Measurements from ENCODE around the gene STK32C. TPM values are rescaled to one million over a fixed set of nuclear protein-coding genes. Genes with fewer than 3 reads are reported as not detected.

STK32C gene
- total and polyA plus RNA-seq, 2 donors from 2014 or later, result 11.6 to 14.4 TPM

DNA sequence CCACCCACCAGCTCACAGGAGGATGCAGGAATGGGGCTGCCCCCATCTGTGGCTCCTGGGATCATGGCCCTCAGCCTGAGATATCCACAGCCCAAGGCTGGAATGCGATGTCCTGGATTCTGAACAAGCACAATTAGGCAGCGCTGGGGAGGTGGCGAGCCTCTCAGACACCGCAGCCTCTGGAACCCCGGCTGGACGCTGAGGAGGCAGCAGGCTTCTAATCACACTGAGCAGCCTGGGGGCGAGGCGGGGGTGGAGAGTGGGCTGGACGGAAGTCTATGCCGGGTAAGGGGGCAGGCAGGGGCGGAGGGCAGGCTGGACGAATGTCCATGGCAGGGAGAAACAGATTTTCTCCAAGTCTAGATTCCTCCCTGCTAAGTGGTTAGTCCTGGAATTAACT is 64.6 kb downstream of the STK32C start:
- intact Hi-C loops (cut with DNase I), result no loop called here
- Histone ChIP-seq H3K36me3 (ENCODE audit: control insufficient read depth in 2 of 3, insufficient read depth in 3 of 3, low read length in 3 of 3) (no peaks in the 10 kb centered on the region), H3K9me3 (ENCODE audit: control insufficient read depth in 2 of 3, insufficient read depth in 1 of 3, low read length in 3 of 3) (no peaks in the 10 kb centered on the region), H3K4me1 (ENCODE audit: control insufficient read depth in 2 of 3, insufficient read depth in 2 of 3, low read depth in 1 of 3, low read length in 3 of 3) (no peaks in the 10 kb centered on the region), H3K27ac (ENCODE audit: low read depth in 2 of 2, low read length in 2 of 2) (no peak overlapping the region), H3K27me3 (ENCODE audit: control insufficient read depth, insufficient read depth, low read length) (no peaks in the 10 kb centered on the region), H3K9ac (ENCODE audit: low read length in 3 of 3) (no peak overlapping the region), H3K4me3 (ENCODE audit: low read length in 3 of 3) (no peak overlapping the region)
- DNase-seq, result no peak
- no peak for FAIRE-seq
- no peak for TF ChIP-seq CTCF (IDR thresholded peaks at IDR 0.05; ENCODE audit: borderline replicate concordance, extremely low read depth, insufficient read depth)

DNA sequence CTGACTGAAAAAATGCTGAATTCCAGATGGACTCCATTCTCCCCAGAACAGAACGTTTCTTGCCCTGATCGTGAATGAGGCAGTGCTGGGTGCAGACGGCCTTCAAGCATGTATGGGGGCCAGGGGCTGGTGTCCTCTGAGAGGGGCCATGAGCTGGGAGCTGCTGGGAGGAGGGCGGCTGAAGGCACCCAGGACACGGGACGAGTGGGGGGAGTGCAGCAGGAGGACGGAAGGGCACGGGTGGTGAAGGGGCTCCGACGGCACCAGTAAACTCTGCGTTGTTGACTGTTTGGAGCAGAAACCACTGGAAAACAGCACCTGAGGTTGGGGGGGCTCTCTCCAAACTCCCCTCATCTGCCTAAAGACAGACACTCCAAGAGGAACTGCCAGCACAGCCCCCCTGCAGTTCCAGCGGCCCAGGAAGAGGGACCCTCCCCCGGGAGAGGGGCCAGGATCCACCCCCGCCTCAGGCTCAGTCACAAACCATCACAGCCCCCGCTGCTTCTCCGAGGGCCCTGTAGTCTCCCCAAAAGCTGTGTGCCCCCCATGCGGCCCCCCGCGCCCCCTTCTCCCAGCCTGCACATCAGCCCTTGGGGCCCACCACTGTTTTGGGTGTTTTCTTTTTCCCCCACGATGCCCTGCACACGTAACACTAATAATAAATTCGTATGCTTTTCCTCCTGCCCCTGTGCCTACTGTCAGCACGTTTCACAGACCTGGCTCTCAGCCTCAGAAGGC is 65.5 kb downstream of the STK32C start:
- Histone ChIP-seq H3K4me3 (ENCODE audit: low read length in 3 of 3) (no peak overlapping the region), H3K36me3 (ENCODE audit: control insufficient read depth in 2 of 3, insufficient read depth in 3 of 3, low read length in 3 of 3) (no peaks in the 10 kb centered on the region), H3K27me3 (ENCODE audit: control insufficient read depth, insufficient read depth, low read length) (no peaks in the 10 kb centered on the region), H3K9me3 (ENCODE audit: control insufficient read depth in 2 of 3, insufficient read depth in 1 of 3, low read length in 3 of 3) (no peaks in the 10 kb centered on the region), H3K9ac (ENCODE audit: low read length in 3 of 3) (no peak overlapping the region), H3K4me1 (ENCODE audit: control insufficient read depth in 2 of 3, insufficient read depth in 2 of 3, low read depth in 1 of 3, low read length in 3 of 3) (no peaks in the 10 kb centered on the region), H3K27ac (ENCODE audit: low read depth in 2 of 2, low read length in 2 of 2) (no peak overlapping the region)
- intact Hi-C loops (cut with DNase I), result no loop called here
- TF ChIP-seq CTCF (IDR thresholded peaks at IDR 0.05; ENCODE audit: borderline replicate concordance, extremely low read depth, insufficient read depth), result no peak
- FAIRE-seq, result no peak
- DNase-seq, result no peak

DNA sequence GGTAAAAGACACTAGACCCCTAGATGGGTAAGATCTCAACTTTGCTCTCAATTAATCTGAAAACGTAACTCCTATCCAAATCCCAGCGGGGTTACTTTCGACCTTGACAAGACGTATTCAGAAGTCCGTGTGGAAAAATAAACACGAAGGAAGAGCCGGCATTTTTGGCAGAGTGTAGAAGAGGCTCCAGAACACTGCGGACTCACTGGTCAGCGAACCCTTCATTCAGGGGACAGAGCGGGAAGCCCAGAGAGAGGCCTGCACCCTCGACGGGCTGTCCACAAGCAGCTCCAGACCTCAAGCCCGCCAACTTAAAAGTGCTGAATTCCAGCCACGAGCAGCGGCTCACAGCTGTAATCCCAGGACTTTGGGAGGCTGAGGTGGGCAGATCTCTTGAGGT is 66.3 kb downstream of the STK32C start:
- FAIRE-seq, result no peak

More for the DNA sequence above, 66.3 kb downstream of the STK32C start:
- Histone ChIP-seq H3K4me3 (ENCODE audit: low read length in 3 of 3) (no peak overlapping the region), H3K4me1 (ENCODE audit: control insufficient read depth in 2 of 3, insufficient read depth in 2 of 3, low read depth in 1 of 3, low read length in 3 of 3) (no peaks in the 10 kb centered on the region), H3K9ac (ENCODE audit: low read length in 3 of 3) (no peak overlapping the region), H3K27ac (ENCODE audit: low read depth in 2 of 2, low read length in 2 of 2) (no peak overlapping the region), H3K9me3 (ENCODE audit: control insufficient read depth in 2 of 3, insufficient read depth in 1 of 3, low read length in 3 of 3) (no peaks in the 10 kb centered on the region), H3K36me3 (ENCODE audit: control insufficient read depth in 2 of 3, insufficient read depth in 3 of 3, low read length in 3 of 3) (no peaks in the 10 kb centered on the region), H3K27me3 (ENCODE audit: control insufficient read depth, insufficient read depth, low read length) (no peaks in the 10 kb centered on the region)
- intact Hi-C loops (cut with DNase I), result no loop called here
- TF ChIP-seq CTCF (IDR thresholded peaks at IDR 0.05; ENCODE audit: borderline replicate concordance, extremely low read depth, insufficient read depth), result no peak
- no peak for DNase-seq
